ENCODE measurements around the gene IFT81. TPM values are rescaled to one million over a fixed set of nuclear protein-coding genes. Genes with fewer than 3 reads are reported as not detected.
"Not testable (repeated sequence)": the region's sequence is repeated elsewhere in the genome, so short reads cannot be mapped to it uniquely, and the experiment has no call there.

IFT81 gene
- total RNA-seq, 6 experiments from 2014 or later: 1.3 to 5.1 (median 2.5) TPM

GRCh38 chr12:110115675-110116074 is 8.5 kb upstream of the IFT81 start:
- H3K27ac ChIP-seq: no peak overlapping the region
- TF ChIP-seq CTCF (IDR thresholded peaks at IDR 0.05): no peak
- TF ChIP-seq POLR2A (IDR thresholded peaks at IDR 0.05): no peak
- no peaks in the 10 kb centered on the region for H3K36me3 ChIP-seq
- intact Hi-C loops (cut with DNase I): no loop called here
- no peaks in the 10 kb centered on the region for H3K27me3 ChIP-seq
- 92% methylated on average over 4 of the region's 4 CpGs for WGBS (ENCODE audit: insufficient coverage, low coverage, low lambda C conversion rate, missing lambda C conversion rate)
- no peak for ATAC-seq
- peak in 1 of 3 donors; percentile 20 for DNase-seq
- H3K4me3 ChIP-seq: no peak overlapping the region
- H3K9me3 ChIP-seq: no peaks in the 10 kb centered on the region
- peaks cover 0 to 19% (median 7%) of the 10 kb centered on the region in 4 donors for H3K4me1 ChIP-seq

GRCh38 chr12:110116623-110117022 is 7.5 kb upstream of the IFT81 start:
- no peaks in the 10 kb centered on the region for H3K36me3 ChIP-seq
- no peak overlapping the region for H3K27ac ChIP-seq
- ATAC-seq: no peak
- TF ChIP-seq POLR2A (IDR thresholded peaks at IDR 0.05) (no peak), CTCF (IDR thresholded peaks at IDR 0.05) (no peak)
- no peaks in the 10 kb centered on the region for H3K27me3 ChIP-seq
- H3K4me1 ChIP-seq: peaks cover 0 to 10% (median 5%) of the 10 kb centered on the region in 4 donors
- peak in 1 of 3 donors; percentile 31 for DNase-seq
- H3K4me3 ChIP-seq: no peak overlapping the region
- 81% methylated on average over 3 of the region's 7 CpGs for WGBS (ENCODE audit: insufficient coverage, low coverage, low lambda C conversion rate, missing lambda C conversion rate)
- H3K9me3 ChIP-seq: no peaks in the 10 kb centered on the region
- intact Hi-C loops (cut with DNase I): no loop called here

GRCh38 chr12:110117210-110117609 is 6.9 kb upstream of the IFT81 start:
- H3K9me3 ChIP-seq; H3K4me3 ChIP-seq; H3K4me1 ChIP-seq; intact Hi-C loops (cut with DNase I); H3K27me3 ChIP-seq; H3K36me3 ChIP-seq; H3K27ac ChIP-seq; ATAC-seq: not testable (repeated sequence)
- DNase-seq: peak in 1 of 3 donors; percentile 10
- 85% methylated on average over 6 of the region's 8 CpGs for WGBS (ENCODE audit: insufficient coverage, low coverage, low lambda C conversion rate, missing lambda C conversion rate)

GRCh38 chr12:110117956-110118685 is 6.0 kb upstream of the IFT81 start:
- Histone ChIP-seq H3K9me3 (no peaks in the 10 kb centered on the region), H3K27me3 (no peaks in the 10 kb centered on the region), H3K27ac (no peak overlapping the region), H3K4me1 (no peaks in the 10 kb centered on the region), H3K4me3 (no peak overlapping the region), H3K36me3 (no peaks in the 10 kb centered on the region)
- TF ChIP-seq CTCF (IDR thresholded peaks at IDR 0.05) (no peak), POLR2A (IDR thresholded peaks at IDR 0.05) (no peak)
- intact Hi-C loops (cut with DNase I): no loop called here
- ATAC-seq (peak in 1 of 4 donors; percentile 34), DNase-seq (peak in 1 of 3 donors; percentile 5)
- 28% methylated on average over 7 of the region's 7 CpGs for WGBS (ENCODE audit: insufficient coverage, low coverage, low lambda C conversion rate, missing lambda C conversion rate)

GRCh38 chr12:110122929-110123328 is 1.2 kb upstream of the IFT81 start:
- H3K27me3 ChIP-seq: no peaks in the 10 kb centered on the region
- intact Hi-C loops (cut with DNase I): no loop called here
- H3K4me1 ChIP-seq: peaks cover 0 to 3% (median 0%) of the 10 kb centered on the region in 4 donors
- no peak overlapping the region for H3K4me3 ChIP-seq
- TF ChIP-seq POLR2A (IDR thresholded peaks at IDR 0.05): no peak
- no peak for TF ChIP-seq CTCF (IDR thresholded peaks at IDR 0.05)
- H3K27ac ChIP-seq: no peak overlapping the region
- ATAC-seq (no peak), DNase-seq (peak in 1 of 3 donors; percentile 25)
- no peaks in the 10 kb centered on the region for H3K36me3 ChIP-seq
- WGBS (ENCODE audit: insufficient coverage, low coverage, low lambda C conversion rate, missing lambda C conversion rate): 95% methylated on average over 4 of the region's 4 CpGs
- H3K9me3 ChIP-seq: no peaks in the 10 kb centered on the region
